IPS DF 6.9 (cell line): ENCODE data around the gene FREM2.

Experiments
- DNase-seq: peaks from one replicate; pipeline ENCODE4 v3.0.0-alpha.2; 2013; ENCODE audit warnings: low read depth, low spot score
- H3K27ac ChIP-seq: one replicate; pipeline ENCODE4 v1.5.1; 2013; ENCODE audit warnings: low read length, control low read depth
- H3K27me3 ChIP-seq: 2 replicates; pipeline ENCODE4 v1.6.1; 2013; ENCODE audit warnings: mild to moderate bottlenecking, low read length; ENCODE audit not compliant: control insufficient read depth, insufficient read depth
- H3K36me3 ChIP-seq: 2 replicates; pipeline ENCODE4 v1.6.1; 2013; ENCODE audit warnings: low read length; ENCODE audit not compliant: control insufficient read depth, insufficient read depth
- H3K4me1 ChIP-seq: 2 replicates; pipeline ENCODE4 v1.6.1; 2013; ENCODE audit warnings: low read length; ENCODE audit not compliant: control insufficient read depth, insufficient read depth
- H3K4me3 ChIP-seq: 2 replicates; pipeline ENCODE4 v1.5.1; 2013; ENCODE audit warnings: mild to moderate bottlenecking, low read length
- H3K9me3 ChIP-seq: 2 replicates; pipeline ENCODE4 v1.6.1; 2013; ENCODE audit warnings: low read length, inconsistent platforms; ENCODE audit not compliant: control insufficient read depth, insufficient read depth
- WGBS: extraction: QIAGEN DNeasy Blood & Tissue Kit; methylation state at CpG from one replicate; pipeline ENCODE4 v1.1.7; 2013; ENCODE audit warnings: mixed read lengths, missing lambda C conversion rate; ENCODE audit not compliant: insufficient read length, insufficient coverage; 5-methylcytosine and 5-hydroxymethylcytosine counted together

The FREM2 gene

GRCh38 chr13:38703255-38703654 lies 16.4 kb downstream of the FREM2 start:
- Histone ChIP-seq H3K36me3 (no peaks in the 10 kb centered on the region), H3K27me3 (no peaks in the 10 kb centered on the region), H3K27ac (no peak overlapping the region), H3K4me1 (0 out of 2 replicates have a peak, but pooled peaks cover 1% of the 10 kb centered on the region), H3K4me3 (no peak overlapping the region), H3K9me3 (no peaks in the 10 kb centered on the region)
- no peak for DNase-seq
- no CpG with 5 or more reads among the region's 1 CpG for WGBS

- no peak for DNase-seq
- 0 out of 2 replicates have a peak, but pooled peaks cover 1% of the 10 kb centered on the region for H3K4me1 ChIP-seq
- H3K36me3 ChIP-seq = no peaks in the 10 kb centered on the region
- H3K9me3 ChIP-seq = no peaks in the 10 kb centered on the region
- no CpG with 5 or more reads among the region's 5 CpGs for WGBS
- no peak overlapping the region for H3K27ac ChIP-seq
- H3K4me3 ChIP-seq = no peak overlapping the region
- no peaks in the 10 kb centered on the region for H3K27me3 ChIP-seq
Measured at GRCh38 chr13:38705365-38705764, 18.5 kb downstream of the FREM2 start.

- Histone ChIP-seq H3K27me3 (no peaks in the 10 kb centered on the region), H3K27ac (no peak overlapping the region), H3K4me1 (no peaks in the 10 kb centered on the region), H3K36me3 (no peaks in the 10 kb centered on the region), H3K9me3 (no peaks in the 10 kb centered on the region), H3K4me3 (no peak overlapping the region)
- WGBS = no CpG with 5 or more reads among the region's 3 CpGs
- no peak for DNase-seq
Measured at GRCh38 chr13:38707460-38707859, 20.6 kb downstream of the FREM2 start.

GRCh38 chr13:38713046-38713445 lies 26.2 kb downstream of the FREM2 start:
- Histone ChIP-seq H3K9me3 (no peaks in the 10 kb centered on the region), H3K4me1 (no peaks in the 10 kb centered on the region), H3K36me3 (no peaks in the 10 kb centered on the region), H3K27ac (no peak overlapping the region), H3K27me3 (no peaks in the 10 kb centered on the region), H3K4me3 (no peak overlapping the region)
- WGBS = no CpG with 5 or more reads among the region's 2 CpGs
- no peak for DNase-seq

- Histone ChIP-seq H3K9me3 (no peaks in the 10 kb centered on the region), H3K4me1 (no peaks in the 10 kb centered on the region), H3K27me3 (no peaks in the 10 kb centered on the region), H3K36me3 (no peaks in the 10 kb centered on the region), H3K27ac (no peak overlapping the region), H3K4me3 (no peak overlapping the region)
- DNase-seq = no peak
- WGBS = no CpG with 5 or more reads among the region's 4 CpGs
Measured at GRCh38 chr13:38718374-38718773, 31.5 kb downstream of the FREM2 start.

GRCh38 chr13:38730332-38730731 lies 43.5 kb downstream of the FREM2 start:
- Histone ChIP-seq H3K4me3 (no peak overlapping the region), H3K4me1 (no peaks in the 10 kb centered on the region), H3K36me3 (no peaks in the 10 kb centered on the region), H3K27me3 (no peaks in the 10 kb centered on the region), H3K9me3 (no peaks in the 10 kb centered on the region), H3K27ac (no peak overlapping the region)
- no CpG with 5 or more reads among the region's 4 CpGs for WGBS
- no peak for DNase-seq

- Histone ChIP-seq H3K27ac (no peak overlapping the region), H3K4me1 (no peaks in the 10 kb centered on the region), H3K27me3 (no peaks in the 10 kb centered on the region), H3K4me3 (no peak overlapping the region), H3K9me3 (no peaks in the 10 kb centered on the region), H3K36me3 (no peaks in the 10 kb centered on the region)
- no CpG with 5 or more reads among the region's 1 CpG for WGBS
- DNase-seq = no peak
Measured at GRCh38 chr13:38733146-38733545, 46.3 kb downstream of the FREM2 start.

GRCh38 chr13:38735665-38736440 lies 49.0 kb downstream of the FREM2 start:
- H3K27ac ChIP-seq = no peak overlapping the region
- H3K36me3 ChIP-seq = no peaks in the 10 kb centered on the region
- DNase-seq = no peak
- H3K4me3 ChIP-seq = no peak overlapping the region
- no peaks in the 10 kb centered on the region for H3K27me3 ChIP-seq
- H3K4me1 ChIP-seq = no peaks in the 10 kb centered on the region
- WGBS = no CpG with 5 or more reads among the region's 6 CpGs
- H3K9me3 ChIP-seq = no peaks in the 10 kb centered on the region

GRCh38 chr13:38743466-38743865 lies 56.6 kb downstream of the FREM2 start:
- Histone ChIP-seq H3K36me3 (no peaks in the 10 kb centered on the region), H3K9me3 (no peaks in the 10 kb centered on the region), H3K27me3 (no peaks in the 10 kb centered on the region), H3K4me3 (no peak overlapping the region), H3K27ac (no peak overlapping the region), H3K4me1 (no peaks in the 10 kb centered on the region)
- WGBS = no CpG with 5 or more reads among the region's 4 CpGs
- DNase-seq = no peak

- no peaks in the 10 kb centered on the region for H3K9me3 ChIP-seq
- WGBS = no CpG with 5 or more reads among the region's 5 CpGs
- DNase-seq = no peak
Measured at GRCh38 chr13:38752686-38753085, 65.8 kb downstream of the FREM2 start.

GRCh38 chr13:38753878-38754277 lies 67.0 kb downstream of the FREM2 start:
- H3K4me3 ChIP-seq = no peak overlapping the region
- 100% methylated on average over 2 of the region's 2 CpGs for WGBS

More at GRCh38 chr13:38752686-38753085, 65.8 kb downstream of the FREM2 start:
- no peaks in the 10 kb centered on the region for H3K27me3 ChIP-seq
- no peak overlapping the region for H3K27ac ChIP-seq
- peaks cover 1% of the 10 kb centered on the region; the same call in 1 of the 2 replicates for H3K4me1 ChIP-seq
- no peak overlapping the region for H3K4me3 ChIP-seq
- H3K36me3 ChIP-seq = no peaks in the 10 kb centered on the region

More at GRCh38 chr13:38753878-38754277, 67.0 kb downstream of the FREM2 start:
- H3K4me1 ChIP-seq = peaks cover 1% of the 10 kb centered on the region; the same call in 1 of the 2 replicates
- no peaks in the 10 kb centered on the region for H3K27me3 ChIP-seq
- H3K9me3 ChIP-seq = no peaks in the 10 kb centered on the region
- DNase-seq = no peak
- H3K27ac ChIP-seq = no peak overlapping the region
- H3K36me3 ChIP-seq = no peaks in the 10 kb centered on the region
